Effector memory CD4-positive, alpha-beta T cell (primary cell): Measurements from ENCODE around the gene AGAP1.

Source experiments
- DNase-seq, 3 donors: peaks; one replicate each; pipeline ENCODE4 v3.0.0-alpha.2; 2020
- H3K27ac ChIP-seq: 2 replicates; pipeline ENCODE4 v1.7.0; 2013; ENCODE audit warnings: mild to moderate bottlenecking, low read length, moderate library complexity; ENCODE audit not compliant: insufficient read depth, poor library complexity, severe bottlenecking
- H3K27me3 ChIP-seq: replicated peaks from 2 replicates; pipeline ENCODE4 v1.7.0; 2013; ENCODE audit warnings: mild to moderate bottlenecking, low read length; ENCODE audit not compliant: insufficient read depth, control insufficient read depth, poor library complexity, severe bottlenecking
- H3K36me3 ChIP-seq: 2 replicates; pipeline ENCODE4 v1.7.0; 2013; ENCODE audit warnings: mild to moderate bottlenecking, low read length, moderate library complexity; ENCODE audit not compliant: control insufficient read depth, insufficient read depth
- H3K4me1 ChIP-seq: 2 replicates; pipeline ENCODE4 v1.7.0; 2013; ENCODE audit warnings: low read length, mild to moderate bottlenecking; ENCODE audit not compliant: control insufficient read depth, insufficient read depth, poor library complexity, severe bottlenecking
- H3K4me3 ChIP-seq: 2 replicates; pipeline ENCODE4 v1.7.0; 2013; ENCODE audit warnings: low read length, low read depth, mild to moderate bottlenecking; ENCODE audit not compliant: insufficient read depth, poor library complexity, severe bottlenecking
- H3K9me3 ChIP-seq: 2 replicates; pipeline ENCODE4 v1.7.0; 2013; ENCODE audit warnings: mild to moderate bottlenecking, low read length, moderate library complexity; ENCODE audit not compliant: control insufficient read depth

AGAP1 gene

DNA sequence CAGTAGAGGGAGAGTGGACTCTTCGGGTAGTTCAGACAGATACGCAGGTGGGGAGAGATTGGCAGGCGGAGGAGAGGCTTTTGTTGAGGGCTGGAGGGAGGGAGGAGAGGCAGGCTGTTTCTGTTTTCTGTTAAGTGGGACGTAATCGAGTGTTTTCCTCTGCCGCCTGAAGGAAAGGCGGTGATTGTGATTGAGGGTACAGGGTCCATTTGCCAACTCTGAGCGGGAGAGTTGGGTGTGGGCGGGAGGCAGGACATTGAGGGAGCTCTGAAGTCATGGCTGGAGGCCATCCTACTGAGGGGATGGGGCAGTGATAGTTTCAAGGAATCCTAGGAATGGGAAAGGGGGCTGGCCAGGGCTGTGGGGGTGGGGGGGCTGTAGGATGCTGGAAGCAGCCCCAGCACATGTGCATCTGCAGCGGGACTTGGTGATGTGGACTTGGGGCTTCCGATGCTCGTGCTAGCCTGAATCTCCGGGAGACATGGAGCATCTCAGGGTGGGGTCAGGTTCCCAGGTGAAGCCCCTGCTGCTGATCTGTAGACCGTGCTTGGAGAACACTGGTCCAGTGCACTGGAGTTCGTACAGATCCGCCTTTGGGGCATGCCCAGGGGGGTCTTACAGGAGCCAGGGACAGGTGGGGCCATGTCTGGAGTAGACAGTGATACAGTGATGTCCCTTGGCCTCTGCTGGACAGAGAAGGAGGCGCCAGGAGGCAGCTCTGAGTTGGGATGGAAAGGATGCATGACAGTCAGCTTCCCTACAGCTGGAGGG lies 167.5 kb downstream of the AGAP1 start:
- Histone ChIP-seq H3K9me3 (no peaks in the 10 kb centered on the region), H3K4me1 (no peaks in the 10 kb centered on the region), H3K27me3 (peaks cover 3% of the 10 kb centered on the region), H3K27ac (no peak overlapping the region), H3K4me3 (no peak overlapping the region), H3K36me3 (no peaks in the 10 kb centered on the region)
- DNase-seq, result no peak

DNA sequence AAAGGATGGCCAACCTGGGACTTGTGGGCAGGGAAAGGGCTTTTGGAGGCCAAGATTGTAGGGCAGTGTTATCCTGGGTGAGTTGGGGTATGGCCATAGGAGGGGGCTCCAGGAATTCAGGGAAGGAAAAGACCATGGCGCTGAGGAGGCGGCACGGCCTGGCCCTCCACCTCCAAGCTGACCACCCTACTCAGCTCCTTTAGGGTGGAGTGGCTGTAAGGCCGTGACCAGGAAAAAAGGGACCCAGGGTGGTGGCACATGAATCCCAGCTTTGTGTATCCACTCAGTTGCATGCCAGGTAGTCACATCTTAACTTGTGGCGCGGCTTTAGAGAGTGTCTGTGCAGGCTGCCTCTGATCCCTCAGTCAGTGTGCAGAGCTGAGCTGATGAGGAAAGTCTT lies 168.1 kb downstream of the AGAP1 start:
- peaks cover 3% of the 10 kb centered on the region for H3K27me3 ChIP-seq
- H3K27ac ChIP-seq, result no peak overlapping the region
- DNase-seq, result no peak
- no peak overlapping the region for H3K4me3 ChIP-seq
- H3K4me1 ChIP-seq, result no peaks in the 10 kb centered on the region
- H3K36me3 ChIP-seq, result no peaks in the 10 kb centered on the region
- H3K9me3 ChIP-seq, result no peaks in the 10 kb centered on the region

DNA sequence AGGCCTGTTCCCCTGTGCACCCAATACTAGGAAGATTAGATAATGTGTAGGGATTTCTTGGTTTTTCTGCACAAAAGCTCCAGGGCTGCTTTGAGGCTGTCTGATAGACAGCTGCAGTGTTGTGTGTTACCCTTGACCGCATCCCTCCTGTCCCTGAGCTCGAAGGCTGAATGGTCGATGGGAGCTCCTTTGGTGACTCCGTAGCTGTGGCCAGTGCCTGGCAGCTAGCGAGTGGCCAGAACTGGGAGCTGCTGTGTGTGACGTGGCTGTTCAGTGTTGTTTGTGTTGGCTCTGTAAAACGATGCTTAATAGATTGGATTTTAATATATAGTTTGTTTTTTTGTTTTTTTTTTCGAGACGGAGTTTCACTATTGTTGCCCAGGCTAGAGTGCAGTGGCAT lies 170.0 kb downstream of the AGAP1 start:
- Histone ChIP-seq H3K27ac (no peak overlapping the region), H3K9me3 (no peaks in the 10 kb centered on the region), H3K36me3 (no peaks in the 10 kb centered on the region), H3K4me3 (no peak overlapping the region), H3K4me1 (no peaks in the 10 kb centered on the region), H3K27me3 (peaks cover 7% of the 10 kb centered on the region)
- DNase-seq, result no peak

DNA sequence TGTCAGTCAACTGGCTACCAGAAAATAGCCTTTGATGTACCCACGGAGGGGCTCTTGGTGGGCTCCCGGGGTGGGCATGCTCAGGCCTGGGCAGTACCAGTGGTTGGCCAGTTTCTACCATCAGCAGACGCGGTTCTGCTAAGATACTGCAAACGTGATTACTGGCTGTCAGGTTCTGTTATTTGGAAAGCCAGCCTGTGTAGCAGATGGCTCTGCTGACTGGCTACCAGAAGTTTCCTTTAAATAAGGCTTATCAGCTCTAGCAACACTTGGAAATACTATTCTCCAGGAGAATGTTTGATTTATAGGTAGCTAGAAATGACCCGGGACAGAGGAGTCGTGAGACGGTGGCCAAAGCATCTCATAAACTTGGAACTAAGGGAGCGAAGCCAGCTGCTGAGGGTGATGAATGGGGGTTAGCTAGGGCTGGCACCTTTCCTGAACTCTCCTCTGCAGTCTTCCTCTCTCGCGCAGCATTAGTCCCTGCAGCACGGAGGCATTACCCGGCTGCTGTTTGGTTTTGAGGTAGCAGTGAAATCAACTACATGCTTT lies 171.9 kb downstream of the AGAP1 start:
- H3K27me3 ChIP-seq, result peaks cover 7% of the 10 kb centered on the region
- no peaks in the 10 kb centered on the region for H3K4me1 ChIP-seq
- H3K27ac ChIP-seq, result no peak overlapping the region
- DNase-seq, result no peak
- H3K9me3 ChIP-seq, result no peaks in the 10 kb centered on the region
- H3K4me3 ChIP-seq, result no peak overlapping the region
- no peaks in the 10 kb centered on the region for H3K36me3 ChIP-seq

DNA sequence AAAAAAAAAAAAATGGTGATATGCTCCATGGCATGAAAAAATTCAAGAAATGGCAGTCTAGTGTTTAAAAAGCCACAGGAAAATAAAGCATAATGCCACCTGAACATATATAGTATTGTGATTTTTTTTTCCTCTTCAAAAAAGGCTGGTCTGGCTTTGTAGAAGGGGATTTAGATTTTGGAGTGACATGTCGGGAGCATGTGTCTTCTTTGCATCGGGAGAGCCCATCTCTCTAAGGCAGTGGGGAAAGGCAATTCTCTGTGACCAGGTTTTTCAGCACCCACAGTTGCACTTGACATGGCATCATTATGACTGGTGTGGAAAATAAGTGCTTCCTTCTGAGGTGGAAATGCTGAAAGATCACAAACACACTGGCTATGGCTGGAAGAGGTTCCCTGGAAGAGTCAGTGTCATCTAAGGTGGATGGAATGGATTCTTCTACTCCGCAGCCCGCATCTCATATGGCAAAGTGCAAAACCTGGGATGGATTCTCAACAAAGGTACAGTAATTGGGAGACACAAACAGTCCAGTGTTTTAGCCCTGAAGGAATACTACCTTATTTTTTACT lies 172.5 kb downstream of the AGAP1 start:
- no peaks in the 10 kb centered on the region for H3K4me1 ChIP-seq
- H3K27ac ChIP-seq, result no peak overlapping the region
- H3K27me3 ChIP-seq, result peaks cover 7% of the 10 kb centered on the region
- H3K9me3 ChIP-seq, result no peaks in the 10 kb centered on the region
- H3K36me3 ChIP-seq, result no peaks in the 10 kb centered on the region
- peak in 1 of 3 donors; percentile 9 for DNase-seq
- no peak overlapping the region for H3K4me3 ChIP-seq

GRCh38 chr2:235668782-235669181 lies 174.9 kb downstream of the AGAP1 start:
- no peaks in the 10 kb centered on the region for H3K4me1 ChIP-seq
- H3K27ac ChIP-seq, result no peak overlapping the region
- no peak for DNase-seq
- no peak overlapping the region for H3K4me3 ChIP-seq
- H3K9me3 ChIP-seq, result no peaks in the 10 kb centered on the region
- H3K27me3 ChIP-seq, result peaks cover 7% of the 10 kb centered on the region
- no peaks in the 10 kb centered on the region for H3K36me3 ChIP-seq

GRCh38 chr2:235669269-235669831 lies 175.5 kb downstream of the AGAP1 start:
- peak; percentile 19 to 47 (median 36) for DNase-seq
- Histone ChIP-seq H3K36me3 (no peaks in the 10 kb centered on the region), H3K27me3 (peaks cover 7% of the 10 kb centered on the region)

DNA sequence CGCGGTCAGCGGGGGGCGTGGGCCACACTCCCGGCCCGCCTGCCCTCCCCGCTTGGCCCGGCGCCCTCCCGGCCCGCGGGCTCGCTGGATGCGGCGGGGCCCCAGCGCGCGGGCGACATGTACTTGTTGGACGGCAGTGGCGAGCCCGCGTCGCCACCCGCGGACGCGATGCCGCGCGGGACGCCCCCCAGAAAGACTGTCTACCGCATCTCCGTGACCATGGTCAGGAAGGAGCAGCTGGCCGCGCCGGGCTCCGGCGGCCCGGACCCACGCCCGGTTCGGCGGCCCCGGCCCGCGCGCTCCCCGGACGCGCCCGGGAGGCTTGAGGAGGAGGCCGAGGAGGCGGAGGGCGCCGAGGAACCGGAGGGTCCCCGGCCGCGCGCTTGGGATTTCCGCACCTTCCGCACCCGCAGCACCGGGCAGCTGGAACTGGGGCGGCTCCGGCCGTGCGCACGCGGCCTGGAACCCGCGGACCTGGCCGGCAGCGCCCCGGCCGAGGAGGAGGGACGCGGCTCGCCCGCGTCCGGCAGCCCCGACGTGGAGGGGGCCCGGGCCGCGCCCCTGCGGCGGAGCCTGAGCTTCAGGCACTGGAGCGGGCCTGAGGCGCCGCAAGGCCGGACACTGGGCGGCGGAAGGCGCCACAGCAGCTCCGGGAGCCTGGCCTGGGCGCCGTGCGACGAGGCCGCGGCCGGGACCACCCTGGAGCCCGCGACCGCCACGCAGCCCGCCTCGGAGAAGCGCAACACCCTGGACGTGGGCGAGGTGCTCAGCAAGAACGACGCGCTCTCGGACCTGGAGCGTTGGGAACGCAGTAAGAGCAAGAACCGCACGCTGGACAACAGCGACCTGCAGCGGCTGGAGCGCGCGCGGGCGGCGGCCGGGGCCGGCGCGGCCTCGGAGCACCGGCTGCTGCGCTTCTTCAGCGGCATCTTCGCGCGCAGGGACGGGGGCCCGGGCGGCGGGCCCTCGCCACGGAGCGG lies 176.4 kb downstream of the AGAP1 start:
- peaks cover 7% of the 10 kb centered on the region for H3K27me3 ChIP-seq
- H3K4me3 ChIP-seq, result no peak overlapping the region
- H3K27ac ChIP-seq, result no peak overlapping the region
- no peaks in the 10 kb centered on the region for H3K36me3 ChIP-seq
- H3K4me1 ChIP-seq, result no peaks in the 10 kb centered on the region
- H3K9me3 ChIP-seq, result no peaks in the 10 kb centered on the region
- DNase-seq, result no peak

More at GRCh38 chr2:235669269-235669831, 175.5 kb downstream of the AGAP1 start:
- H3K4me1 ChIP-seq, result no peaks in the 10 kb centered on the region
- no peaks in the 10 kb centered on the region for H3K9me3 ChIP-seq
- no peak overlapping the region for H3K27ac ChIP-seq
- no peak overlapping the region for H3K4me3 ChIP-seq

- Histone ChIP-seq H3K27me3 (peaks cover 7% of the 10 kb centered on the region), H3K4me1 (no peaks in the 10 kb centered on the region), H3K4me3 (no peak overlapping the region), H3K9me3 (no peaks in the 10 kb centered on the region), H3K27ac (no peak overlapping the region), H3K36me3 (no peaks in the 10 kb centered on the region)
- DNase-seq, result no peak
Observed at GRCh38 chr2:235670974-235671787, 177.3 kb downstream of the AGAP1 start.
